CD4-positive, alpha-beta memory T cell (primary cell): ENCODE results near the gene LYPD3. TPM values are rescaled to one million over a fixed set of nuclear protein-coding genes. Genes with fewer than 3 reads are reported as not detected.
A peak's percentile ranks its signal among the peaks of the same experiment; 100 is the strongest.
"Not testable (repeated sequence)": the region's sequence is repeated elsewhere in the genome, so short reads cannot be mapped to it uniquely, and the experiment has no call there.

ENCODE experiments used
- CTCF ChIA-PET: fragments of 350-600 bp; sonication (Branson Sonifier 250); formaldehyde crosslinking; loops from one replicate; lab custom pipeline; 2021; ENCODE audit warnings: inconsistent platforms; ENCODE audit not compliant: partially characterized antibody; lab: Charles Lee
- POLR2A ChIA-PET: fragments of 350-600 bp; sonication (Branson Sonifier 250); formaldehyde crosslinking; loops from one replicate; lab custom pipeline; 2021; ENCODE audit not compliant: partially characterized antibody; lab: Charles Lee
- DNase-seq, 5 donors: peaks; one replicate each; pipeline versions ENCODE4 v3.0.0 to v3.0.0-alpha.2; 2020 to 2022; ENCODE audit warnings: mixed read lengths in 1 of 5
- H3K27ac ChIP-seq: one replicate; pipeline ENCODE4 v1.7.0; 2013; ENCODE audit warnings: low read depth, low read length
- H3K27me3 ChIP-seq: 2 replicates; pipeline ENCODE4 v1.7.0; 2013; ENCODE audit warnings: mild to moderate bottlenecking, low read length, moderate library complexity; ENCODE audit not compliant: insufficient read depth
- H3K36me3 ChIP-seq: 2 replicates; pipeline ENCODE4 v1.7.0; 2013; ENCODE audit warnings: mild to moderate bottlenecking, low read length, moderate library complexity; ENCODE audit not compliant: insufficient read depth
- H3K4me1 ChIP-seq: 2 replicates; pipeline ENCODE4 v1.7.0; 2013; ENCODE audit warnings: mild to moderate bottlenecking, low read length, moderate library complexity; ENCODE audit not compliant: insufficient read depth
- H3K4me3 ChIP-seq, 2 donors: one replicate each; pipeline ENCODE4 v1.7.0; 2013; ENCODE audit warnings: low read length in 2 of 2, mild to moderate bottlenecking in 1 of 2
- H3K9me3 ChIP-seq, 2 donors: one replicate each; pipeline ENCODE4 v1.7.0; 2013; ENCODE audit warnings: low read length in 2 of 2, control low read depth in 1 of 2; ENCODE audit not compliant: control insufficient read depth in 1 of 2
- H3K27ac Mint-ChIP-seq, 7 donors: one replicate each; pipeline ENCODE4 v1.8.0; 2020 to 2021; ENCODE audit warnings: mixed read lengths in 7 of 7, mild to moderate bottlenecking in 6 of 7, inconsistent platforms in 3 of 7, moderate library complexity in 3 of 7
- H3K27me3 Mint-ChIP-seq, 2 donors: one replicate each; pipeline ENCODE4 v1.8.0; 2020 to 2021; ENCODE audit warnings: mixed read lengths in 2 of 2
- H3K36me3 Mint-ChIP-seq, 2 donors: one replicate each; pipeline ENCODE4 v1.8.0; 2020 to 2021; ENCODE audit warnings: mixed read lengths in 2 of 2, inconsistent platforms in 1 of 2, mild to moderate bottlenecking in 1 of 2
- H3K4me1 Mint-ChIP-seq, 4 donors: one replicate each; pipeline ENCODE4 v1.8.0; 2020 to 2021; ENCODE audit warnings: mixed read lengths in 4 of 4, mild to moderate bottlenecking in 1 of 4
- H3K4me3 Mint-ChIP-seq, 8 donors: one replicate each; pipeline ENCODE4 v1.8.0; 2020 to 2021; ENCODE audit warnings: mixed read lengths in 8 of 8, mild to moderate bottlenecking in 7 of 8, moderate library complexity in 6 of 8, inconsistent platforms in 3 of 8
- H3K9me3 Mint-ChIP-seq, 8 donors: one replicate each; pipeline ENCODE4 v1.8.0; 2020 to 2021; ENCODE audit warnings: mixed read lengths in 8 of 8, mild to moderate bottlenecking in 5 of 8, inconsistent platforms in 3 of 8, moderate library complexity in 1 of 8
- intact Hi-C: fragments of 100-400 bp; cut with micrococcal nuclease; formaldehyde crosslinking; loops from one replicate; pipeline ENCODE4 v1.15.1; 2023
- polyA plus RNA-seq, 2 donors: library from polyadenylated mRNA; unstranded; fragments of 300-500 nt; fragmentation: Illumina TruSeq; gene quantifications; one replicate each; pipeline ENCODE4 v1.2.3, GENCODE V29; 2021
- total RNA-seq, 2 experiments: library from RNA; stranded (reverse); gene quantifications; one replicate each; pipeline ENCODE4 v1.2.3, GENCODE V29; 2021

Gene LYPD3
- total and polyA plus RNA-seq, 4 experiments from 2014 or later, result 3.3 to 5.9 (median 4.1) TPM

GRCh38 chr19:43444091-43444490 lies 21.3 kb downstream of the LYPD3 start:
- H3K9me3 ChIP-seq, H3K27me3 ChIP-seq, DNase-seq, intact Hi-C loops, H3K36me3 Mint-ChIP-seq, H3K9me3 Mint-ChIP-seq, H3K27ac ChIP-seq, H3K36me3 ChIP-seq, H3K4me3 ChIP-seq, H3K4me3 Mint-ChIP-seq, H3K27me3 Mint-ChIP-seq: not testable (repeated sequence)
- ChIA-PET POLR2A (interaction anchor here (1.5 to 2.2 kb wide), 3 partner anchors 19 to 75 kb away, joined by 5 to 10 read pairs (median 10); partner anchors contain the start of gene PHLDB3), CTCF (interaction anchor here (1.1 to 21.7 kb wide), 6 partner anchors 13 to 150 kb away, joined by 3 to 835 read pairs (median 4); partner anchors contain the start of genes ETHE1 and ZNF575)
- H3K4me1 Mint-ChIP-seq, result peaks cover 19 to 41% (median 28%) of the 10 kb centered on the region in 4 donors
- H3K27ac Mint-ChIP-seq, result peak overlapping the region in 2 of 7 donors; percentile 35 to 74
- peaks cover 24% of the 10 kb centered on the region for H3K4me1 ChIP-seq

DNA sequence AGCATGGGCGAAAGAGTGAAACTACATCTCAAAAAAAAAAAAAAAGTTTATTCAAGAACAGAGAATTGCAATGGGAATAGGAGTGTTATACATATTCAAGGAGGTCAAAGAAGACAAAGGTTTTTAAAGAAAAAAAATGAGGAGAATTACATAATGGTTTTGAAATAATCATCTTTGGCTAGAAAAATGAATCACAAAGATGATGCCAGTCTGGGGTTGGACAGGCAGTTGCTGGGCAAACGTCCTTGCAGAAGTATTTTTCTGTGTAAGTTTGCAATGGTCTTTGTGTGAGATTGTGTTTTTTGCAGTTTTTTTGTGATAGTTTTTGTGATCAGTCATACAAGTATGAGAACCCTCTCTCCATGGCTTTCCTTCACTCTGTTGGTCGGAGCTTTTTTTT lies 23.7 kb downstream of the LYPD3 start:
- H3K4me1 Mint-ChIP-seq, result peaks cover 32 to 59% (median 40%) of the 10 kb centered on the region in 4 donors
- no peak for DNase-seq
- Histone ChIP-seq H3K4me3 (no peak overlapping the region), H3K27ac (no peak overlapping the region), H3K36me3 (no peaks in the 10 kb centered on the region), H3K4me1 (peaks cover 38% of the 10 kb centered on the region), H3K9me3 (no peaks in the 10 kb centered on the region), H3K27me3 (no peaks in the 10 kb centered on the region)
- H3K9me3 Mint-ChIP-seq, result peaks cover 0 to 2% (median 0%) of the 10 kb centered on the region in 8 donors
- POLR2A ChIA-PET, result interaction anchor here (1.0 kb wide), 1 partner anchor 63 kb away, joined by 3 read pairs; no protein-coding TSS in a partner anchor
- no peak overlapping the region for H3K4me3 Mint-ChIP-seq
- CTCF ChIA-PET, result interaction anchor here (0.9 to 21.7 kb wide), 3 partner anchors 10 to 116 kb away, joined by 5 to 835 read pairs (median 413); partner anchors contain the start of genes ETHE1 and ZNF575
- intact Hi-C loops, result no loop called here
- no peaks in the 10 kb centered on the region for H3K27me3 Mint-ChIP-seq
- H3K36me3 Mint-ChIP-seq, result no peaks in the 10 kb centered on the region
- peak overlapping the region in 6 of 7 donors; percentile 8 to 87 (median 58) for H3K27ac Mint-ChIP-seq

GRCh38 chr19:43439709-43440063 lies 25.7 kb downstream of the LYPD3 start:
- H3K27me3 ChIP-seq, result no peaks in the 10 kb centered on the region
- Mint-ChIP-seq H3K4me3 (peak overlapping the region in 2 of 8 donors; percentile 38 to 46), H3K9me3 (peaks cover 0 to 2% (median 0%) of the 10 kb centered on the region in 8 donors), H3K27me3 (no peaks in the 10 kb centered on the region), H3K36me3 (no peaks in the 10 kb centered on the region), H3K27ac (peak overlapping the region; percentile 95 to 98 (median 96)), H3K4me1 (peaks cover 36 to 72% (median 46%) of the 10 kb centered on the region in 4 donors)
- H3K36me3 ChIP-seq, result no peaks in the 10 kb centered on the region
- H3K9me3 ChIP-seq, result no peaks in the 10 kb centered on the region
- intact Hi-C loops, result loop anchor here (2.0 to 5.0 kb wide), 2 partner anchors 38 to 155 kb away; no protein-coding TSS in a partner anchor
- peaks cover 41% of the 10 kb centered on the region for H3K4me1 ChIP-seq
- ChIA-PET POLR2A (interaction anchor here (0.6 to 3.7 kb wide), 25 partner anchors 8 to 1738 kb away, joined by 3 to 76 read pairs (median 6); partner anchors contain the start of genes IRGQ, KCNN4, LYPD3 and PHLDB3), CTCF (interaction anchor here (0.6 to 21.7 kb wide), 12 partner anchors 8 to 115 kb away, joined by 3 to 835 read pairs (median 8); partner anchors contain the start of genes ETHE1 and ZNF575)
- H3K27ac ChIP-seq, result no peak overlapping the region
- peak overlapping the region in 1 of 2 donors; percentile 54 for H3K4me3 ChIP-seq
- DNase-seq, result no peak

DNA sequence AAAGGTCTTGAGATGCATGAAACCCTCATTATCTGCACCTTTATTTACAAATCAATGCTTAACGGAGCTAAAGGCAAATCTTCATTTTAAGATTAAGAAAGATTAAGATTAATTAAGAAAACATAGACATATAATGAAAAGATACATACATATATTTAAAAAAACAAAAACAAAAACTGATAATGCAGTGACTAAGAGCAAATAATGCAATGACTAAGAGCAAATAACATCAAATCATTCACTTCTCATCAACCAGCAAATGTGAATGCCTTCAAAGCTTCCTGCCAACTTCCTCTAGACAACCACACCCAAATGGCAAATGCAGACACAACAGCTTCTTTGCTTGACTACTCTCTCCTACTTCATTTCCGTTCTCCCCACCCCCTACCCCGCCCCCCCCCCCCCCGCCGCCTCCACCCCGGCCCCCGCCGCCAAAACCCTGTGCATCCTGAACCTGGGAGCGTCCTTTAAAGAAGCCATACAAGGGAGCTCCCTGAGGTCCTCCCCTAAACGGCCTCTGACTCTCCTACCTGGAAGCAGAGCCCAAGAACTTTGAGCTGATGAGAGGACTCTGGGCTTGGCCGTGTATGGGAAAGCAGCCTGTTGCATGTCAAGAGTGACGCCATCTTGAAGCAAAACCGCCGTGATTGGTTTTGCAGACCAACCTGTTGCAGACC lies 26.2 kb downstream of the LYPD3 start:
- Mint-ChIP-seq H3K4me1 (peaks cover 36 to 69% (median 46%) of the 10 kb centered on the region in 4 donors), H3K27me3 (no peaks in the 10 kb centered on the region), H3K36me3 (no peaks in the 10 kb centered on the region), H3K4me3 (peak overlapping the region in 7 of 8 donors; percentile 13 to 65 (median 51)), H3K27ac (peak overlapping the region; percentile 95 to 98 (median 96)), H3K9me3 (peaks cover 0 to 2% (median 0%) of the 10 kb centered on the region in 8 donors)
- H3K36me3 ChIP-seq, result no peaks in the 10 kb centered on the region
- no peaks in the 10 kb centered on the region for H3K9me3 ChIP-seq
- peaks cover 41% of the 10 kb centered on the region for H3K4me1 ChIP-seq
- H3K27me3 ChIP-seq, result no peaks in the 10 kb centered on the region
- intact Hi-C loops, result loop anchor here (2.0 to 5.0 kb wide), 2 partner anchors 38 to 156 kb away; no protein-coding TSS in a partner anchor
- H3K4me3 ChIP-seq, result peak overlapping the region; percentile 38 to 54
- peak overlapping the region; percentile 75 for H3K27ac ChIP-seq
- DNase-seq, result peak; percentile 75 to 89 (median 83)
- POLR2A ChIA-PET, result interaction anchor here (0.6 to 3.7 kb wide), 26 partner anchors 9 to 1738 kb away, joined by 3 to 76 read pairs (median 6); partner anchors contain the start of genes IRGQ, KCNN4, LYPD3 and PHLDB3
- CTCF ChIA-PET, result interaction anchor here (1.0 to 21.7 kb wide), 11 partner anchors 8 to 155 kb away, joined by 3 to 835 read pairs (median 11); partner anchors contain the start of genes ETHE1 and ZNF575

DNA sequence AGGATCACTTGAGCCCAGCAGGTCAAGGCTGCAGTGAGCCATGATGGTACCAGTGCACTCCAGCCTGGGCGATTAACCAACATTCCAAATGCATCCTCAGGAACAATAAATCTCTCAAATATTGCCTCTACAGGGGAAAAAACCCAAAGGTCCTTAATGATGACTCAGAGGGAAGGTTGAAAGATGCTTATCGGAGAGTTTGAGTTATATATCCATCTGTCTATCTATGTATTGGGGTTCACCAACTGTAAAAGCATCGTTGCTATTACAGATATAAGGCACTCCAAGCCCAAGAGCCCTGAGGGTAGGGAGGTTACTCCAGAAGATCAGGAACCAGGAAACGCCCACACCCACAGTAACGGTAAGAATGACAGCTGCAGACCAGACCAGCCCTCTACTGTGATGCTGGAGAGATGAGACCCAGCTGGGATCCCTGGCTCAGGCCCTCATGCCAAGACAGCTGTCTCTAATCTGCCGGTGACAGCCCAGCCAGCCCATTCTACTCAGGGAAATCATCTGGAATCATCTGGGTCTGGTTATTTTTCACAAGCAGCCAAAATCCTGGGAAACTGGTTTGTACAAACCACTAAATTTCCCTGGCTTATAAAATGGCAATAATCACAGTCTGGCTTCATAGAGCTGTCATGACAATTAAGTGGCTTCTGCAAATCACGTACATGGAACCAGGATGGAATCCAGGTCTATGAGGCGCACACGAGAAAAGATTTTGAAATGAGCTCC lies 26.9 kb downstream of the LYPD3 start:
- peak overlapping the region in 6 of 8 donors; percentile 13 to 61 (median 52) for H3K4me3 Mint-ChIP-seq
- Histone ChIP-seq H3K27me3 (no peaks in the 10 kb centered on the region), H3K36me3 (no peaks in the 10 kb centered on the region), H3K9me3 (no peaks in the 10 kb centered on the region), H3K27ac (peak overlapping the region; percentile 75), H3K4me3 (peak overlapping the region in 1 of 2 donors; percentile 38), H3K4me1 (peaks cover 44% of the 10 kb centered on the region)
- peak in 2 of 5 donors; percentile 12 to 50 for DNase-seq
- H3K27me3 Mint-ChIP-seq, result no peaks in the 10 kb centered on the region
- POLR2A ChIA-PET, result interaction anchor here (0.7 to 3.7 kb wide), 26 partner anchors 8 to 1739 kb away, joined by 3 to 76 read pairs (median 6); partner anchors contain the start of genes IRGQ, KCNN4, LYPD3 and PHLDB3
- CTCF ChIA-PET, result interaction anchor here (1.0 to 21.7 kb wide), 9 partner anchors 8 to 156 kb away, joined by 3 to 835 read pairs (median 17); partner anchors contain the start of genes ETHE1 and ZNF575
- H3K9me3 Mint-ChIP-seq, result peaks cover 0 to 2% (median 0%) of the 10 kb centered on the region in 8 donors
- intact Hi-C loops, result loop anchor here (2.0 to 5.0 kb wide), 2 partner anchors 39 to 156 kb away; no protein-coding TSS in a partner anchor
- no peaks in the 10 kb centered on the region for H3K36me3 Mint-ChIP-seq
- peaks cover 35 to 66% (median 47%) of the 10 kb centered on the region in 4 donors for H3K4me1 Mint-ChIP-seq
- peak overlapping the region; percentile 95 to 98 (median 96) for H3K27ac Mint-ChIP-seq

- Mint-ChIP-seq H3K27me3 (no peaks in the 10 kb centered on the region), H3K27ac (peak overlapping the region; percentile 91 to 97 (median 94)), H3K4me1 (peaks cover 39 to 68% (median 54%) of the 10 kb centered on the region in 4 donors), H3K36me3 (no peaks in the 10 kb centered on the region), H3K9me3 (peaks cover 0 to 2% (median 0%) of the 10 kb centered on the region in 8 donors), H3K4me3 (peak overlapping the region in 4 of 8 donors; percentile 26 to 66 (median 46))
- H3K27me3 ChIP-seq, result no peaks in the 10 kb centered on the region
- peak overlapping the region; percentile 34 for H3K27ac ChIP-seq
- H3K4me1 ChIP-seq, result peaks cover 51% of the 10 kb centered on the region
- no peak overlapping the region for H3K4me3 ChIP-seq
- CTCF ChIA-PET, result interaction anchor here (2.8 to 21.7 kb wide), 4 partner anchors 10 to 90 kb away, joined by 17 to 835 read pairs (median 222); partner anchors contain the start of genes ETHE1 and ZNF575
- H3K9me3 ChIP-seq, result no peaks in the 10 kb centered on the region
- DNase-seq, result no peak
- POLR2A ChIA-PET, result interaction anchor here (0.8 to 3.7 kb wide), 8 partner anchors 10 to 95 kb away, joined by 3 to 76 read pairs (median 20); partner anchors contain the start of genes LYPD3 and ZNF575
- H3K36me3 ChIP-seq, result no peaks in the 10 kb centered on the region
- intact Hi-C loops, result loop anchor here (2.0 to 5.0 kb wide), 2 partner anchors 40 to 157 kb away; no protein-coding TSS in a partner anchor
These were observed 27.7 kb downstream of the LYPD3 start for GRCh38 chr19:43437712-43438111.
